GM18505 (cell line): ENCODE measurements around the gene SULT1A4.
A peak's percentile ranks its signal among the peaks of the same experiment; 100 is the strongest.
"Not testable (repeated sequence)": the region's sequence is repeated elsewhere in the genome, so short reads cannot be mapped to it uniquely, and the experiment has no call there.

ENCODE experiments used
- ATAC-seq: cut with Tn5 transposase; IDR thresholded peaks from one replicate; pipeline ENCODE4 v1.9.1; 2021; ENCODE audit not compliant: unreplicated experiment

Gene SULT1A4

DNA sequence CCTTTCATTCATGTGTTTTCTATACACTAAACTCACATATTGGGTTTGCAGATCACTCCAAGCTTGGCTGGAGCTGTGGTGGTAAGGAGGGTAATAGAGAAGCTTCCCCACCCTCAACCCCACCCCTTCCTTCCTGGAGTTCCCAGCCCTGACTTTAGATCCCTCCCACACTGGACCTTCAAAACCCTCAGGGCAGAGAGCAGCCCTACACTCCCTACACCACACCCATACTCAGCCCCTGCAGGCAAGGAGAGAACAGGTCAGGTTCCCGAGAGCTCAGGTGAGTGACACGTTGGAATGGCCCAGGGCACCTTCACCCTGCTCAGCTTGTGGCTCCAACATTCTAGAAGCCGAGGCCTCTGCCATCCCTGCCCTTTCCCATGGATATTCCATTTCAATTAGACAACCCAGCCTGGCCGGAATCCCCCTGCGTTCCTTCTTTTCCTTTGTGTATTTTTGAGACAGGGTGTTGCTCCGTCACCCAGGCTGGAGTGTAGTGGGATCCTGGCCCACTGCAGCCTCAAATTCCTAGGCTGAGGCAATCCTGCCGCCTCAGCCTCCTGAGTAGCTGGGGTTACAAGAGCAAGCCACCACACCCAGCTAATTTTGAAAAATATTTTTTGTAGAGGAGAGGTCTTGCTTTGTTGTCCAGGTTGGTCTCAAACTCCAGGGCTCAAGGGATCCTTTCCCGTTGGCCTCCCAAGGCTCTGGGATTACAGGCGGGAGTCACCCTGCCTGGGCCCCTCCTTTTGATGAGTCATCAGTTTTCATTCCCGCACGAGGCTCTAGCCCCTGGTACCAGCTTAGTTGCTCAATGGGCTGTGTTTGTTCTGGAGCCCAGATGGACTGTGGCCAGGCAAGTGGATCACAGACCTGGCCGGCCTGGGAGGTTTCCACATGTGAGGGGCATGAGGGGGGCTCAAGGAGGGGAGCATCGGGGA, at the start of gene SULT1A4:
Gene SULT1A4 (plus strand): TSS at position 208 of the 941 bp plus-strand sequence. CDS start 1,473 bp downstream, outside the sequence.
- ATAC-seq = not testable (repeated sequence)

DNA sequence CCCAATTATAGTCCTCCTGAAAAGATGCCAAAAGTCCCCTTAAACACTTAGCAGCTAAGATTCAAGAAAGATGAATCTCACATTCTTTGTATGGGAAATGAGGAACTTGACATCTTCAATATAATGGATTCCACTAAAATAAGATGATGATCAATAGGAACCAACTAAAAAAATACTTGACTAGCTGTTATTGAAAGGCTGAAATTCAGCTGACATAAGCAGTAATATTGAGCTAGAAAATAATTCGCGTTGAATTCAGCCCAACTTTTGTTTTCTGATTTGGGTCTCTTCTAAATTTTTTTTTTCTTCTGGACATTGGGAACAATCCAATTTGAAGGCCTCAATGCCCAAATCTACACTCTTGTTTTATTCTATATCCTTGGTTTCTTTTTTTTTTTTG, 36.1 kb upstream of the SULT1A4 start:
- not testable (repeated sequence) for ATAC-seq

DNA sequence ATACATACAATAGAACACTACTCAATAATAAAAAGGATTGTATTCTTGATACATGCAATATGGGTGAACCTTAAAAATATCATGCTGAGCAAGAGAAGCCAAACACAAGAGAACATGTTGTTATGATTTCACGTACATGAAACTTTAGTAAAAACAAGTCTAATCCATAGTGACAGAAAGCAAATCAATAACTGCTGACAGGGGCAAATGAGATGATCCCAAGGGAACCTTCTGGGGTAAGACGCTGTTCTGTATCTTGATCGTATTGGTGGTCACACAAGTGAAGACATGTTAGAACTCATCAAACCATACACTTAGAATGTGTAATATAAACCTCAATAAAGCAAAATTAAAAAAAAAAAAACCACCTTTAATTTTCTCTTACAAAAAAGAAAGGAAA, 34.3 kb upstream of the SULT1A4 start:
- ATAC-seq = not testable (repeated sequence)

DNA sequence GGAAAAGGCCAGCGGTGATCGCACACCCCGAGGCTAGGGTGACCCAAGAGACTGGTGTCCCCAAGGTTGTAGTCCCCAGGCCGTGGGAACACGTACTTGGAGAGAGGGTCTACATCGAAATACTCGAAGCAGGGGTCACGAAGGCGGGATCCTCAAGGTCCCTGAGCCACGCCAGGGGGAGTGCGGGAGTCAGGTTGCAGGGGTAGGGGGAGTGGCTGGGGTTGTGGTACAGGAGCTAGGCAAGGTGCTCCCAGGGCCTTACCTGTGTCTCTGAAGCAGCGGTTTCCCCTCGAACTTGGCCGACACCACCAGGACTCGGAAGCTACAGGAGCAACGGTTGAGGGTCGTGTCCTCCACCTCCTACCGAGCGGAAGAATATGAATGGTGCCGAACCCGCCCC, 6.0 kb upstream of the SULT1A4 start:
- not testable (repeated sequence) for ATAC-seq

DNA sequence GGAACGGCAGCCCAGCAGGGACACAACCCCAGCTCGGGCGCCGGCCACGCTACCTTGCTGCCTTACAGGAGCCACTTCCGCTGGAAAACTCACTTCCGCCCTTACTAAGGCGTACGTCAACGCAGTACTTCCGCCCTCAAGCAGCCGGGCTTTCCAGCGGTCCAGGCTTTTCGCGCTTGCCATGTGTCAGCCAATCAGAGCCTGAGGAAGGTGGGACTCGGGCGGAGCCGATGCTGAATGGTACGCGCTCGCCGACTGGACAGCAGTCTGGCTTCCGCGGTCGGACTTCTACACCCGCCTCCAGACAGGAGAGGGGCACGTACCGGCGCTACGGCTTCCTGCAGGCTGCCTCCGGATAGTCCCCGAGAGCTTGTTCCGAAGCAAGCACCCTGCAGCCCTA, 5.4 kb upstream of the SULT1A4 start, which contains the start of the genes BOLA2 and SLX1B:
Gene BOLA2 (minus strand): TSS at position 83 of the 400 bp plus-strand sequence. CDS start 98 bp downstream, outside the sequence.
Gene SLX1B (plus strand): TSS at position 265 of the 400 bp plus-strand sequence.
- ATAC-seq = peak; percentile 78

DNA sequence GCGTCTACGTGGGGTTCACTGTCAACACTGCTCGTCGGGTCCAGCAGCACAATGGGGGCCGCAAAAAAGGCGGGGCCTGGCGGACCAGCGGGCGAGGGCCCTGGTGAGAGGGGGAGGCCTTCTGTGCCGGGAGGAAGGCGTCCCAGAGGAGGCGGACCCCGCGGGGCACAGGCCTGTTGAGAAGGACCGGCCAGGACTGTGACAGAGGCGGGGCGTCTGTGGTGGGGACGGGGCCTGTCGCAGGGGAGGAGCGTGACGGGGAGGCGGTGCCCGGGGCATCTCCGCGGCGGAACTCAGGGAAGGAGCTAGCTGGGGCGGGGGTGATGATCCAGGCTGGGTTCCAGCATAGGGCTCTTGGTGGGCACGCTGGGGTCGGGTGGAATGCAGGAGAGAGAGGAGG, 4.9 kb upstream of the SULT1A4 start:
- ATAC-seq = peak; percentile 55

DNA sequence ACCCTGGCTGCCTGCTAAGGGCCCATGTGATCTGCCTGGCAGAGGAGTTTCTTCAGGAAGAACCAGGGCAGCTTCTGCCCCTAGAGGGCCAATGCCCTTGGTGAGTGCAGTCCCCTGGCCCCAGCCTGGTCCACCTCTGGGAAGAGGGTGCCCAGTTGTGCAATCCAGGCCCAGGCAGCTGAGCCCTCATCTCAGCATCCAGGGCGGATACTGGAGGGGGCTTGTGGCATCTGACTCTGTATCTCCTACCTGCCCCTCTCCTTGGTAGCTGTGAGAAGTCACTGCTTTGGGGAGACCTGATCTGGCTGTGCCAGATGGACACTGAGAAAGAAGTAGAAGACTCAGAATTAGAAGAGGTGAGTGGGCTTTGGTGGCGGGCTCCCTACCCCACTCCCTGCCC, 2.1 kb upstream of the SULT1A4 start:
- not testable (repeated sequence) for ATAC-seq

DNA sequence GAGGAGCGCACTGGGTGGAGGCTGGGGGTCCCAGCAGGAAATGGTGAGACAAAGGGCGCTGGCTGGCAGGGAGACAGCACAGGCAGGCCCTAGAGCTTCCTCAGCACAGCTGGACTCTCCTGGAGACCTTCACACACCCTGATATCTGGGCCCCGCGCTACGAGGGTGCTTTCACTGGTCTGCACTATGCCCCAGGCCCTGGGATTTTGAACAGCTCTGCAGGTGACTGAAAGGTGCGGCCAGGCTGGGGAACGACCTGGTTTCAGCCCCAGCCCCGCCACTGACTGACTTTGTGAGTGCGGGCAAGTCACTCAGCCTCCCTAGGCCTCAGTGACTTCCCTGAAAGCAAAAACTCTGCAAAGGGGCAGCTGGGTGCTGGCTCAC, 926 bp downstream of the SULT1A4 start:
- ATAC-seq = not testable (repeated sequence)

DNA sequence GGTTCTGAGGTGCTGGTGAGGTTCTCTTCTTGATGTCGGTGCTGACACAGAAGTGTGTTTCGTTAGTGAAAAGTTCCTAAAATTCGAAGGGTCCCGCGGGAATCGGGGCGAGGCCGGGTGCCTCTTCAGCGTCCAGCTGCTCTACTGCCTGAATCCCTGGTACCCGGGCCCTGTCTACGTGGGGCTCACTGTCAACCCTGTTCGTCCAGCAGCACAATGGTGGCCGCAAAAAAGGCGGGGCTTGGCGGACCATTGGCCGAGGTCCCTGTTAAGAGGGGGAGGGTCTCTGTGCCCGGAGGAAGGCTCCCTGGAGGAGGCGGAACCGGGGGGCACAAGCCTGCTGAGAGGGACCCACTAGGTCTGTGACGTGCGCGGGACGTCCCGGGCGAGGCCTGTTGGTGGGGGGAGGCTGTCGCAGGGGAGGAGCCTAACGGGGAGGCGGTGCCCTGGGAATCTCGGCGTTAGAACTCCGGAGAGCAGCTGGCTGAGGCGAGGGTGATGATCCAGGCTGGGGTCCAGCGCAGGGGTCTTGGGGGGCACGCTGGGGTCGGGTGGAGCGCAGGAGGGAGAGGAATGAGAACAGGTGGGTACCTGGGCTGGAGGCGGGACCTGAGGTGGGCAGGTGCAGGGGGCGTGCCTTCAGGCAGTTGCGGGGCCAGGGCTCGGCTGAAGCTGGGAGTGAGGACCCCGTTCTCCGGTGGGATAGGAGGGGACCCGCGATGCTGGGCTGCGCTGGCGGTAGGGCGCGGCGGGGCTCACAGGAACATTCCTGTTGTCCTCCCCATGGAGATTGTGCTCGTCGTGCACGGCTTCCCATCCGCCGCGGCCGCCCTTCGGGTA, 6.5 kb downstream of the SULT1A4 start:
- ATAC-seq = not testable (repeated sequence)

DNA sequence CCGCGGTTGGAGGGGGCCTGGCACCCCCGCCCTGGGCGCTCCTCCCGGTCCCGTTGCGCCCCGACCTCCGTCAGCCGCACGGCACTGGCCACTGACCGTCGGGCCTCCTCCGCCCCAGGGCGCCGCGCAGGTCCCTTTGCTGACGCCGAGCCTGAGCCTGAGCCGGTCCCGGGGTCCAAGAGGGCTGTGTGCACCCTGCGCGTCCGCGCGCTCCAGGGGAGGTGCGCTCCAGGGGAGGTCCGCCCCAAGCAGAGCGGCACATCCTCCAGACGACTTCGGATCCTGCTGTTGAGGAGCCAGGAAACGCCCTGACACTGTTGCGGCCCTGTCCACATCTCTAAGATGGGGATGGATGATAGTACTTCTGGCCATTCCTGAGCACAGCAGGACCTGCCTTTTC, 7.2 kb downstream of the SULT1A4 start:
- ATAC-seq = not testable (repeated sequence)

DNA sequence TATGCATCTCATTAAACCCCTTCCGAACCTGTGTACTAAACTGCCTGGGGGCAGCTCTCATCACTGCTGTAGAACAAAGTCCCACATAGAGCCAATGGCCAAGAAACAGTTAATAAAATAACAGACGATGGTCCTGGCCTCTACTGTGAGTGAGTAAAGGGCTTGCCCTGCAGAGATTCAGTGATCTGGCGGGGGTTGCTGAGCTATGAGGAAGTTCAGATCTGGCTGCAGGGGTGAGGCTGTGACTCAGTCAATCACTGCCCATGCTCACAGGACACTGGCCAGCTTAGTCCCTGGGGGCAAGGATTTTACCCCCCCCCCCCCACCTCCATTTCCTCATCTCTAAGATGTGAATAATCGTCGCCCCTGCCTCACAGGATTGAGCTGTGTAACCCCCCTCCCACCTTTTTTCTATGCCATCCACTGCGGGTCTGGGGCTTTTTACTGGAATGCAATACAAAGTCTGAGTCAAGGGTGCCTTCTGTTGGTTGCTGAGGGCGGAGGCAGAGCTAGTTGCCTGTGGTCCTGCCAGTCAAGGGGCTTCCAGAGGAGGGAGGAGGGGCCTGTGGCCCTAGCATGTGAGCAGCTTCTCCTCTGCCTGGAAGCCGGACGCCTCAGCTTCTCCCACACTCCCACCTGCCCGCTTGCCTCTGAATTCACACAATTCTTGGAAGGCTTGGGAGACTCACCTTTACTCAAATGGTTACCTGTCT, 8.1 kb downstream of the SULT1A4 start:
- ATAC-seq = not testable (repeated sequence)

DNA sequence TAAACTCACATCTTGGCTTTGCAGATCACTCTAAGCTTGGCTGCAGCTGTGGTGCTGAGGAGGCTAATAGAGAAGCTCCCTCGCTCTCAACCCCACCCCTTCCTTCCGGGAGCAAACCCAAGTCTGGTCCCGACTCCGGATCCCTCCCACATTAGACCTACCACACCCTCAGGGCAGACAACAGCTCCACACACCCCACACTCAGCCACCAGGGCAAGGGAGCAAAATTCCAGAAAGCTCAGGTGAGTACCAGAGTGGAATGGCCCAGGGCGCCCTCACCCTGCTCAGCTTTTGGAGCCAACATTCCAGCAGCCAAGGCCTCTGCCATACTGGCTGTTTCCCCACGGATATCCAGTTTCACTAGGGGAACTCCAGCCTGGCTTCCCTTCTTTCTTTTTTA, 9.9 kb downstream of the SULT1A4 start:
- ATAC-seq = not testable (repeated sequence)

DNA sequence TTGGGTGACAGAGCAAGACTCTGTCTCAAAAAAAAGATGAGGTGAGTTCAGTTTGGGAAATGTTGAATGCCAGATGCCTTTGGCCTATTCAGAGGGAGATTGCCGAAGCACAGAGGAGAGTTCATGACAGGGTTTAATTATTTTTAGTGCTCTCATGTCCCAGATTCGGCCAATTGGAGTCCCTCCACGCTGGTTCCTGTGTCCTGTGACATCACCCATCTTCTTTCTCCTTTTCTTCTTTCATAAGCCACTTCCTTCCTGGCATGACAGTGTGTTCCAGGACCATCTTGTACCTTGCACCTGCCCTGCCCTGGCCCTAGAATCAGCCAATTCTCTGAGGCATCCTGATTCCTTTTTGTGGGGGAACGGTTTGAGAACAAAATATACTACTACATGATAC, 12.4 kb downstream of the SULT1A4 start:
- ATAC-seq = not testable (repeated sequence)

DNA sequence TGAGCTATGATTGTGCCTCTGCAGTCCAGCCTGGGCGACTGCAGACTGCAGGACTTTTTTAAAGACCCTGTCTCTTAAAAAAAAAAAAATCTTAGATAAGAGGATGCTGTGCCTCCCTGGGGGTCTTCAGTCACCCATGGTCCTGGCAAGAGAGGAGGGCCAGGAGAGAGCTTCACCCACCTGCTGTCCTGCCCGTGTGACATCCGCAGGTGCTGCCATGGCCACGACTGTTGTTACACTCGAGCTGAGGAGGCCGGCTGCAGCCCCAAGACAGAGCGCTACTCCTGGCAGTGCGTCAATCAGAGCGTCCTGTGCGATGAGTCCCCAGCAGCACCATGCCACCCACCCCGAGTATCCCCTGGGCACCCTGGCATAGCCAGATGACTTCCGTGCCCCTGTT, 22.6 kb downstream of the SULT1A4 start:
- ATAC-seq = not testable (repeated sequence)

DNA sequence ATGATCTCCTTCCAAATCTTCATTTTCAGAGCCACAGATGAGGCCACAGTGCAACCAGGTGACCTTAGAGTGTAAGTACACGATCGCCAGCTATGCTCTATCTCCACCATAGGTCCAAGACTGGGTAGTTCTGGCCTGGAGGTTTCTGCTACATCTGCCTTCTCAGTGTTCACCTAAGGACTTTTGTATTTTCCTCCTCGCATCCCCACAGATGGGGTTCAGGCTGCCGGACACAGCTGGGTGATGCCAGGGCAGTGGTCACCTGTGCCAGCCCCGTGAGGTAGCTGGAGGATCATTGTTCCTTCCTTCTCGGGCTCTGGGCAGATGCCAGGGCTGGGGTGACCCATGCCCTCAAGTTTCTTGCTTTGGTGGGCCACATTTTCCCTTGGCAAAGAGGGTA, 46.6 kb downstream of the SULT1A4 start, which contains the start of gene NPIPB12:
Gene NPIPB12 (minus strand): TSS at position 101 of the 400 bp plus-strand sequence.
- not testable (repeated sequence) for ATAC-seq
